Liver (tissue), 3 donors: ENCODE data around the gene DAGLA.

Experiments used
- ATF3 ChIP-seq: IDR thresholded peaks from 2 replicates; pipeline ENCODE4 v1.6.1; 2016; ENCODE audit warnings: antibody characterized with exemption
- CTCF ChIP-seq: fragments of 150-350 bp; IDR thresholded peaks from 2 replicates; pipeline ENCODE4 v1.5.1; 2017; ENCODE audit warnings: improper control_type of control experiment, low read depth, low read length; ENCODE audit not compliant: missing input control
- EGR1 ChIP-seq, 2 donors: IDR thresholded peaks; 2 replicates each; pipeline ENCODE4 v1.6.1; 2016 to 2018; ENCODE audit warnings: antibody characterized with exemption in 2 of 2, low read depth in 2 of 2
- GABPA ChIP-seq, 2 donors: IDR thresholded peaks in 1 of 2; conservative IDR thresholded peaks in 1 of 2; 2 replicates each; pipeline ENCODE4 v1.6.1; 2016; ENCODE audit warnings: antibody characterized with exemption in 2 of 2, mild to moderate bottlenecking in 1 of 2, moderate library complexity in 1 of 2
- RAD21 ChIP-seq, 2 donors: IDR thresholded peaks; 2 replicates each; pipeline ENCODE4 v1.6.1; 2016; ENCODE audit warnings: antibody characterized with exemption in 2 of 2, mild to moderate bottlenecking in 2 of 2
- RXRA ChIP-seq, 2 donors: IDR thresholded peaks; 2 replicates each; pipeline ENCODE4 v1.6.1; 2017 to 2018; ENCODE audit warnings: antibody characterized with exemption in 2 of 2, mild to moderate bottlenecking in 1 of 2
- SP1 ChIP-seq: IDR thresholded peaks from 2 replicates; pipeline ENCODE4 v1.6.1; 2018; ENCODE audit warnings: antibody characterized with exemption, mild to moderate bottlenecking
- TAF1 ChIP-seq: conservative IDR thresholded peaks from 2 replicates; pipeline ENCODE4 v1.6.1; 2016; ENCODE audit warnings: antibody characterized with exemption, mild to moderate bottlenecking
- YY1 ChIP-seq: IDR thresholded peaks from 2 replicates; pipeline ENCODE4 v1.6.1; 2016; ENCODE audit warnings: antibody characterized with exemption, mild to moderate bottlenecking
- donor health status: healthy.
- donor health status: healthy.

GRCh38 chr11:61794579-61794978 lies 114.4 kb downstream of the DAGLA start:
- no peak for TF ChIP-seq TAF1
- TF ChIP-seq ATF3, result no peak
- no peak for TF ChIP-seq RXRA (IDR thresholded peaks at IDR 0.05)
- no peak for TF ChIP-seq GABPA (IDR thresholded peaks at IDR 0.05 in 1 of 2, conservative IDR thresholded peaks at IDR 0.05 in 1 of 2)
- no peak for TF ChIP-seq EGR1 (IDR thresholded peaks at IDR 0.05; ENCODE audit: low read depth in 2 of 2)
- no peak for TF ChIP-seq RAD21 (IDR thresholded peaks at IDR 0.05)
- no peak for TF ChIP-seq CTCF
- TF ChIP-seq SP1, result no peak
- TF ChIP-seq YY1, result no peak
